CD4-positive, CD25-positive, alpha-beta regulatory T cell (primary cell): Measurements from ENCODE around the gene MBOAT2. TPM values are rescaled to one million over a fixed set of nuclear protein-coding genes. Genes with fewer than 3 reads are reported as not detected.
A peak's percentile ranks its signal among the peaks of the same experiment; 100 is the strongest.

Source experiments
- ATAC-seq, 2 donors: fragments of 150-1000 bp; cut with Tn5 transposase; one replicate each; pipeline ENCODE4 v1.10.0; 2021; ENCODE audit warnings: low read depth in 2 of 2, moderate number of reproducible peaks in 2 of 2, moderate library complexity in 1 of 2
- DNase-seq, 3 donors: peaks; one replicate each; pipeline versions ENCODE4 v3.0.0 to v3.0.0-alpha.2; 2012 to 2022; ENCODE audit warnings: mixed read lengths in 1 of 3
- H3K27ac ChIP-seq: one replicate; pipeline ENCODE4 v1.7.0; 2013; ENCODE audit warnings: mild to moderate bottlenecking, low read length; ENCODE audit not compliant: insufficient read depth, poor library complexity, severe bottlenecking
- H3K27me3 ChIP-seq: one replicate; pipeline ENCODE4 v1.7.0; 2013; ENCODE audit warnings: low read length; ENCODE audit not compliant: control insufficient read depth, insufficient read depth
- H3K36me3 ChIP-seq: one replicate; pipeline ENCODE4 v1.7.0; 2013; ENCODE audit warnings: mild to moderate bottlenecking, low read length, moderate library complexity; ENCODE audit not compliant: control insufficient read depth, insufficient read depth
- H3K4me1 ChIP-seq: 2 replicates; pipeline ENCODE4 v1.7.0; 2013; ENCODE audit warnings: mild to moderate bottlenecking, low read length; ENCODE audit not compliant: insufficient read depth, control insufficient read depth, poor library complexity, severe bottlenecking
- H3K4me3 ChIP-seq: one replicate; pipeline ENCODE4 v1.7.0; 2013; ENCODE audit warnings: low read depth, mild to moderate bottlenecking, low read length, moderate library complexity
- H3K9me3 ChIP-seq, 2 experiments: 1 replicate in 1 of 2; 2 replicates in 1 of 2; pipeline ENCODE4 v1.7.0; 2013; ENCODE audit warnings: low read length in 2 of 2, mild to moderate bottlenecking in 1 of 2, moderate library complexity in 1 of 2; ENCODE audit not compliant: control insufficient read depth in 2 of 2
- H3K27ac Mint-ChIP-seq, 3 donors: one replicate each; pipeline ENCODE4 v1.8.0; 2020 to 2022; ENCODE audit warnings: mild to moderate bottlenecking in 3 of 3, mixed read lengths in 3 of 3, moderate library complexity in 2 of 3
- H3K27me3 Mint-ChIP-seq: one replicate; pipeline ENCODE4 v1.8.0; 2022; ENCODE audit warnings: mild to moderate bottlenecking, mixed read lengths
- H3K36me3 Mint-ChIP-seq: one replicate; pipeline ENCODE4 v1.8.0; 2020; ENCODE audit warnings: mixed read lengths
- H3K4me1 Mint-ChIP-seq, 4 donors: one replicate each; pipeline ENCODE4 v1.8.0; 2020 to 2022; ENCODE audit warnings: mixed read lengths in 4 of 4, mild to moderate bottlenecking in 1 of 4
- H3K4me3 Mint-ChIP-seq, 4 donors: one replicate each; pipeline ENCODE4 v1.8.0; 2020 to 2022; ENCODE audit warnings: mild to moderate bottlenecking in 4 of 4, mixed read lengths in 4 of 4, moderate library complexity in 3 of 4
- H3K9me3 Mint-ChIP-seq, 7 donors: one replicate each; pipeline ENCODE4 v1.8.0; 2020 to 2022; ENCODE audit warnings: mixed read lengths in 7 of 7, mild to moderate bottlenecking in 3 of 7, moderate library complexity in 2 of 7
- polyA plus RNA-seq, 4 donors: library from polyadenylated mRNA; unstranded; fragments of 300-500 nt; fragmentation: Illumina TruSeq; gene quantifications; one replicate each; pipeline ENCODE4 v1.2.3, GENCODE V29; 2021
- total RNA-seq: library from RNA; stranded (reverse); gene quantifications from one replicate; pipeline ENCODE4 v1.2.3, GENCODE V29; 2022

Gene MBOAT2
- total and polyA plus RNA-seq, 5 donors from 2014 or later: 0.19 to 2.9 (median 0.56) TPM; not detected in 2

DNA sequence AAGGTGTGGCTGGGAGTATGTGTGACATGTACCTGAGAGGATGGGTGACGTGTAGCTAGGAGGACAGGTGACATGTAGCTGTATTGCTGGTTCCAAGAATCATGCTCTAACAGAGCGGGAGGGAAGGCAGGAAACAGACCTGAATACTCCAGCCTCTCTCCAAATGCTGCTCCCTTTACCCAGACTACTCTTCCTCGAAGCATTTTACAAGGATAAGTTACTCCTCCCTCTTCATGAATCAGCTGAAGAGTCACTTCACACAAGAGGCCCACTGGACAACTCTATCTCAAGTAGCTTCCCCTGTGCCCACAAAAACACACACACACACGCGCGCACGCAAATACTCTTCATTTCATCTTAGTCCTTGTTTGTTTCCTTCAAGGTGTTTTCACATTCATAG lies 113.5 kb downstream of the MBOAT2 start:
- ATAC-seq: no peak
- Mint-ChIP-seq H3K27me3 (peaks cover 4% of the 10 kb centered on the region), H3K36me3 (no peaks in the 10 kb centered on the region), H3K4me1 (no peaks in the 10 kb centered on the region), H3K9me3 (peaks cover 0 to 2% (median 0%) of the 10 kb centered on the region in 7 donors), H3K4me3 (no peak overlapping the region), H3K27ac (peak overlapping the region in 1 of 3 donors; percentile 76)
- H3K4me1 ChIP-seq: no peaks in the 10 kb centered on the region
- H3K27ac ChIP-seq: no peak overlapping the region
- no peak overlapping the region for H3K4me3 ChIP-seq
- no peaks in the 10 kb centered on the region for H3K36me3 ChIP-seq
- no peaks in the 10 kb centered on the region for H3K9me3 ChIP-seq
- DNase-seq: no peak
- no peaks in the 10 kb centered on the region for H3K27me3 ChIP-seq

DNA sequence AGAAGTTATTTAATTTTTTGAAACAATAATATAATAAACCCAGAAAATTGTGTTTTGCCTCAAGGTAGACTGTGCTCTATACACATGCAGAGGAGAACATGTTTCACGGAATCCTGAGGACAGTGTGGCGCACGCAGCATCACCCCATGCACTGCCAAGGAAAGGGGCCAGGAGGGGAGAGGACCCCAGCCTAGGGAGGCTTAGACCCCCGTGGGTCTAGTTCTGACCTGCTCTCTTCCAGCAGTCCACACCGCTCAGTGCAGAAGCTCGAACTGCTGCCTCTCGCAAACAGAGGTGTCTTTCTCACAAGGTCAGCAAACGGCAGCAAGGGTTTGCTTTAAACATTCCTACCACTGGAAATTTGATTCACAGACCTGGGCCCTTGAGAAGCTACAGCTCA lies 114.5 kb downstream of the MBOAT2 start:
- no peak for ATAC-seq
- no peaks in the 10 kb centered on the region for H3K36me3 ChIP-seq
- H3K27me3 ChIP-seq: no peaks in the 10 kb centered on the region
- Mint-ChIP-seq H3K36me3 (no peaks in the 10 kb centered on the region), H3K9me3 (peaks cover 0 to 3% (median 0%) of the 10 kb centered on the region in 7 donors), H3K4me1 (no peaks in the 10 kb centered on the region), H3K4me3 (no peak overlapping the region), H3K27me3 (peaks cover 4% of the 10 kb centered on the region), H3K27ac (no peak overlapping the region)
- DNase-seq: no peak
- H3K4me1 ChIP-seq: no peaks in the 10 kb centered on the region
- no peaks in the 10 kb centered on the region for H3K9me3 ChIP-seq
- no peak overlapping the region for H3K4me3 ChIP-seq
- no peak overlapping the region for H3K27ac ChIP-seq

DNA sequence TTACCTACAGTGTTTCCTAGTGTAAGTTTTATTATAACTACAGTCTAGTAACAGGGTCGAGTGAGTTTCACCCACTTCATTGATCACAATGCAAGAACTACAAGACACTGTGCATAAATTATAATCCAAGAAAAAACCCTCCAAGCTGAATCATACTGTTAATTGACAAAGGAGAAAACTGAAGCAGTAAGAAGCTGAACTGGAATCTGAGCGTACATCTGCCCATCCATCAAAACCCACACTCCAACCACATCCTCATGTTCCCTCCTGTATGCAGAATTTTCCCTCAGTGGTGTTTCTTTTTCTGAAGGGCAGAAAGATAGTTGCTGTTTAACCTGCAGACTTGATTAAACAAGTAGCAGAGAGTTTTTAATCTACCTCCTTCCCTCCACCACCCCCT lies 116.6 kb downstream of the MBOAT2 start:
- Histone ChIP-seq H3K9me3 (no peaks in the 10 kb centered on the region), H3K4me1 (no peaks in the 10 kb centered on the region), H3K27me3 (peaks cover 2% of the 10 kb centered on the region), H3K36me3 (no peaks in the 10 kb centered on the region), H3K27ac (no peak overlapping the region), H3K4me3 (no peak overlapping the region)
- Mint-ChIP-seq H3K36me3 (no peaks in the 10 kb centered on the region), H3K4me1 (no peaks in the 10 kb centered on the region), H3K27me3 (peaks cover 6% of the 10 kb centered on the region), H3K4me3 (no peak overlapping the region), H3K27ac (no peak overlapping the region), H3K9me3 (peaks cover 0 to 3% (median 0%) of the 10 kb centered on the region in 7 donors)
- DNase-seq: no peak
- ATAC-seq: no peak

DNA sequence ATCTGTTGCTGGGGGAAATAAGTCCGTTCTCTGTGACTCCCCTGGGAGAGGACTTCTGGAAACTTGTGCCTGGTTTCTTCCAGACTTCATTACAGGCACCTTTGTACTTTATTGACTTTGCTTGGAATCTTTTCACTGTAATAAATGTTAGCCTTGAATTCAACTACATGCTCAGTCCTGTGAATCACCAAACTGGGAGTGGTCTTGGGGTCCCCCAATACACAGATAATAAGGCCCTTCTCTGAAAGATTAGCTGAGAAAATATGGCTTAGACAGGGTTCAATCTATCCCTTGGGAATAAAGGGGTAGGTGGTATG lies 117.3 kb downstream of the MBOAT2 start:
- ATAC-seq (no peak), DNase-seq (no peak)
- no peaks in the 10 kb centered on the region for H3K36me3 ChIP-seq
- H3K4me1 ChIP-seq: no peaks in the 10 kb centered on the region
- H3K36me3 Mint-ChIP-seq: no peaks in the 10 kb centered on the region
- H3K27ac Mint-ChIP-seq: no peak overlapping the region
- H3K4me1 Mint-ChIP-seq: no peaks in the 10 kb centered on the region
- H3K27ac ChIP-seq: no peak overlapping the region
- no peak overlapping the region for H3K4me3 Mint-ChIP-seq
- H3K4me3 ChIP-seq: no peak overlapping the region
- H3K9me3 ChIP-seq: no peaks in the 10 kb centered on the region
- peaks cover 2% of the 10 kb centered on the region for H3K27me3 ChIP-seq
- H3K27me3 Mint-ChIP-seq: peaks cover 10% of the 10 kb centered on the region
- peaks cover 0 to 3% (median 0%) of the 10 kb centered on the region in 7 donors for H3K9me3 Mint-ChIP-seq

DNA sequence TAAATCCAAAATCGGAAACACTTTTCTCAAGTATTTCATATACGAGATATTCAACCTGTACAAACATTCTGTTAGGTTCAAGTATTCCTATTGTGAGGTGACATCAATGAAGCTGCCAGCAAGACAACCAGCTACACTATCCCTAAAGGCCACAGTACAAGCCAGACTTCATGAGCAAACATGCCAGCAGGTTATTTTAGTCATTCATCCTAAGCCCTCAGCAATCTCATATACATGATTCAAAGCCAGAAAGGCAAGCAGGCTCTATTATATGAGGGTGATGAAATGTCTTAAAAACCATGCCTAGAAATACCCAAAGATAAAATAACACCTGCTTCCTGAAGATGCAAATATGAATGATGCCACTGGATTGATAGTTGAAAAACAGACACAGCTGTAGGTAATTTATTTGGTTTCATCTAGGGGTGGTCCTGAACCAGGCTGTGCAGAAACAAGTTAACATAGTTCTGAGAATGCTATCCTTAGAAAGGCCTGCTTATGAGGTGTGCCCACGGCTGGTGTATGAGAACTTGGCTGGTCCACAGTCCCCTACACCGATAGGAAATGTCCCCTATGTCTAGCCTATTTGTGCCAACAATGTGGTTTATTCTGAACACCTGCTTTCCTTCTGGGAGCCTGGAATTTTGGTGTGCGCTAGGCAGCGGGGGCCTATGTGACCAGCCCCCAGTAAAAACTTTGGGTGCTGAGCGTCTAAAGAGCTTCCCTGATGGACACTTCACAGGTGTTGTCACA lies 117.9 kb downstream of the MBOAT2 start:
- no peaks in the 10 kb centered on the region for H3K9me3 ChIP-seq
- H3K4me1 ChIP-seq: no peaks in the 10 kb centered on the region
- H3K27ac ChIP-seq: no peak overlapping the region
- peaks cover 2% of the 10 kb centered on the region for H3K27me3 ChIP-seq
- no peak for ATAC-seq
- no peak for DNase-seq
- peaks cover 10% of the 10 kb centered on the region for H3K27me3 Mint-ChIP-seq
- H3K4me1 Mint-ChIP-seq: no peaks in the 10 kb centered on the region
- no peak overlapping the region for H3K27ac Mint-ChIP-seq
- no peak overlapping the region for H3K4me3 Mint-ChIP-seq
- no peaks in the 10 kb centered on the region for H3K36me3 ChIP-seq
- no peaks in the 10 kb centered on the region for H3K36me3 Mint-ChIP-seq
- H3K9me3 Mint-ChIP-seq: peaks cover 0 to 3% (median 0%) of the 10 kb centered on the region in 7 donors
- no peak overlapping the region for H3K4me3 ChIP-seq

DNA sequence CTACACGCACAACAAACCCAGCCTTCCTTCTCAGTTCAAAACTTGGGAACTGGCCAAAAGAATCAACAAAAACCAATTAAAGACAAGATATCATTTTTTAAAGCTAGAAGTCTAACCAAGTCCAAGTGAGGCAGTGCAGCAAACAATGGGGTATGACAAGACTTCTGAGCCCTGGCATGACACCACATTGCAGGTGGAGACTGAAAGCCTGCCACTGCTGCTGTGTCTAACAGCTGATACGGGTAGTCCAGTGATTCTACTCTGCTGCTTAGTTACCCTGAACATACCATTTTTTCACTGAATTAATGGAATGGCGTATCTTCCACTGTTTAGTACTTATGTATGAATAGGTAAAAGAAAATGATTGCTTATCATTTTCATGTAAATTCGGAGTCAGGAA lies 118.7 kb downstream of the MBOAT2 start:
- Mint-ChIP-seq H3K4me1 (no peaks in the 10 kb centered on the region), H3K9me3 (peaks cover 0 to 3% (median 0%) of the 10 kb centered on the region in 7 donors), H3K27ac (no peak overlapping the region), H3K27me3 (peaks cover 9% of the 10 kb centered on the region), H3K36me3 (no peaks in the 10 kb centered on the region), H3K4me3 (no peak overlapping the region)
- H3K27me3 ChIP-seq: peaks cover 4% of the 10 kb centered on the region
- H3K9me3 ChIP-seq: no peaks in the 10 kb centered on the region
- ATAC-seq (no peak), DNase-seq (no peak)
- no peak overlapping the region for H3K27ac ChIP-seq
- H3K4me3 ChIP-seq: no peak overlapping the region
- H3K4me1 ChIP-seq: no peaks in the 10 kb centered on the region
- no peaks in the 10 kb centered on the region for H3K36me3 ChIP-seq

DNA sequence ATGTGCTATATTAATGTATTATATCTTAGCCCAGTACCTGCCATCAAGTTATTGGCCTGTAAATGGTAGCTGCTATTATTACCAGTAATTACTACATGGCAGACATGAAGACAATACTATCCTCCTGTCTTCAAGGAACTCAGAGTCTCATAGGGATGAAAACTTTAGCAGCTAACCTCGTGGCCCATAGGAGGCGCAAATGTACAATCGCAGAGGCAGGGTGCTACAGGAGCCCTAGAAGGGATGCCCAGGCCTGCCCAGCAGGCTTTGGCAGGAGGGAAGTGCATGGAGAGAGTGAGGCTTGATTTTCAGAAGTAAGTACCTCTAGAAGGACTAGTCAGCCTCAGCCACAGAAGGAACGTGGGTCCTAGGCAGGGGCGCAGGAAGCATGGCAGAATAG lies 121.4 kb downstream of the MBOAT2 start:
- no peak overlapping the region for H3K27ac Mint-ChIP-seq
- Histone ChIP-seq H3K36me3 (no peaks in the 10 kb centered on the region), H3K27me3 (peaks cover 4% of the 10 kb centered on the region), H3K4me3 (no peak overlapping the region), H3K27ac (no peak overlapping the region), H3K9me3 (no peaks in the 10 kb centered on the region), H3K4me1 (no peaks in the 10 kb centered on the region)
- no peak for DNase-seq
- H3K4me1 Mint-ChIP-seq: no peaks in the 10 kb centered on the region
- no peak overlapping the region for H3K4me3 Mint-ChIP-seq
- peaks cover 0 to 3% (median 0%) of the 10 kb centered on the region in 7 donors for H3K9me3 Mint-ChIP-seq
- H3K36me3 Mint-ChIP-seq: no peaks in the 10 kb centered on the region
- ATAC-seq: no peak
- peaks cover 6% of the 10 kb centered on the region for H3K27me3 Mint-ChIP-seq

DNA sequence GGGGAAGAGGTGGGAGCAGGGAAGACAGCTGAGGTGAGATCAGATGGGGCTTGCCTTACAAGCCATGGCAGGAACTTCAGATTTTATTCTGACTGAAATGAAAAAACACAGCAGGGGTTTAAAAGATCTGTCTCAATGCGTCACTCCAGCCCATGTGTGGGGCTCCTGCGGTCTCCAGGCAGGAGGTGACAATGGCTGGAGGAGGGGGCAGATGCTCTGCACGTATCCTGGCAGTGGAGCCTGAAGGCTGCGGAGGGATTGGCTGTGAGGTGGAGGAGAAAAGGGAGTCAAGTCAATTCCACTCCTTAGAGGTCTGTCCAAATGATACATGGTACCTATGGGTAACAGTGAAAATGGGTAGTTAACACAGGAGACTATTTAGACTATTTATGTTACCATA lies 125.6 kb downstream of the MBOAT2 start:
- no peak overlapping the region for H3K4me3 Mint-ChIP-seq
- peaks cover 10% of the 10 kb centered on the region for H3K27me3 Mint-ChIP-seq
- no peaks in the 10 kb centered on the region for H3K36me3 ChIP-seq
- H3K9me3 ChIP-seq: no peaks in the 10 kb centered on the region
- DNase-seq (no peak), ATAC-seq (no peak)
- no peak overlapping the region for H3K27ac Mint-ChIP-seq
- H3K27me3 ChIP-seq: peaks cover 9% of the 10 kb centered on the region
- H3K36me3 Mint-ChIP-seq: no peaks in the 10 kb centered on the region
- no peak overlapping the region for H3K27ac ChIP-seq
- H3K9me3 Mint-ChIP-seq: peaks cover 0 to 5% (median 0%) of the 10 kb centered on the region in 7 donors
- H3K4me3 ChIP-seq: no peak overlapping the region
- H3K4me1 Mint-ChIP-seq: no peaks in the 10 kb centered on the region
- no peaks in the 10 kb centered on the region for H3K4me1 ChIP-seq
